ENCODE measurements around the gene TPM2. TPM values are rescaled to one million over a fixed set of nuclear protein-coding genes. Genes with fewer than 3 reads are reported as not detected.

Gene TPM2
- total and polyA plus RNA-seq, 2 experiments from 2014 or later: 645 to 1,591 TPM

- Histone ChIP-seq H3K27me3 (no peaks in the 10 kb centered on the region), H3K27ac (peak overlapping the region; percentile 99), H3K4me3 (peak overlapping the region; percentile 23), H3K36me3 (no peaks in the 10 kb centered on the region), H3K4me1 (ENCODE audit: low read depth) (peaks cover 21% of the 10 kb centered on the region), H3K9me3 (ENCODE audit: low read depth) (no peaks in the 10 kb centered on the region)
- no peak for TF ChIP-seq CTCF (IDR thresholded peaks at IDR 0.05; ENCODE audit: low read depth, low read length)
- peak; percentile 60 to 70 for DNase-seq (ENCODE audit: low read depth in 1 of 2, low spot score in 1 of 2)
Measured at GRCh38 chr9:35656831-35657545, 32.7 kb downstream of the TPM2 start.

- H3K27me3 ChIP-seq: no peaks in the 10 kb centered on the region
- no peaks in the 10 kb centered on the region for H3K9me3 ChIP-seq (ENCODE audit: low read depth)
- no peaks in the 10 kb centered on the region for H3K36me3 ChIP-seq
- DNase-seq (ENCODE audit: low read depth in 1 of 2, low spot score in 1 of 2): no peak
- peaks cover 16% of the 10 kb centered on the region for H3K4me1 ChIP-seq (ENCODE audit: low read depth)
- no peak for TF ChIP-seq CTCF (IDR thresholded peaks at IDR 0.05; ENCODE audit: low read depth, low read length)
- peak overlapping the region; percentile 99 for H3K27ac ChIP-seq
- no peak overlapping the region for H3K4me3 ChIP-seq
Measured at GRCh38 chr9:35656348-35656747, 33.4 kb downstream of the TPM2 start.

- Histone ChIP-seq H3K27me3 (no peaks in the 10 kb centered on the region), H3K4me3 (no peak overlapping the region), H3K27ac (no peak overlapping the region), H3K9me3 (ENCODE audit: low read depth) (no peaks in the 10 kb centered on the region), H3K4me1 (ENCODE audit: low read depth) (peaks cover 3% of the 10 kb centered on the region), H3K36me3 (no peaks in the 10 kb centered on the region)
- TF ChIP-seq CTCF (IDR thresholded peaks at IDR 0.05; ENCODE audit: low read depth, low read length): no peak
- DNase-seq (ENCODE audit: low read depth in 1 of 2, low spot score in 1 of 2): no peak
Measured at GRCh38 chr9:35653611-35654010, 36.1 kb downstream of the TPM2 start.

GRCh38 chr9:35652829-35653209, 36.9 kb downstream of the TPM2 start:
- no peaks in the 10 kb centered on the region for H3K9me3 ChIP-seq (ENCODE audit: low read depth)
- H3K4me3 ChIP-seq: no peak overlapping the region
- TF ChIP-seq CTCF (IDR thresholded peaks at IDR 0.05; ENCODE audit: low read depth, low read length): no peak
- DNase-seq (ENCODE audit: low read depth in 1 of 2, low spot score in 1 of 2): no peak
- peaks cover 3% of the 10 kb centered on the region for H3K4me1 ChIP-seq (ENCODE audit: low read depth)
- no peaks in the 10 kb centered on the region for H3K36me3 ChIP-seq
- no peaks in the 10 kb centered on the region for H3K27me3 ChIP-seq
- H3K27ac ChIP-seq: no peak overlapping the region

- H3K4me3 ChIP-seq: no peak overlapping the region
- TF ChIP-seq CTCF (IDR thresholded peaks at IDR 0.05; ENCODE audit: low read depth, low read length): no peak
- H3K9me3 ChIP-seq (ENCODE audit: low read depth): no peaks in the 10 kb centered on the region
- no peaks in the 10 kb centered on the region for H3K36me3 ChIP-seq
- no peak overlapping the region for H3K27ac ChIP-seq
- H3K27me3 ChIP-seq: no peaks in the 10 kb centered on the region
- H3K4me1 ChIP-seq (ENCODE audit: low read depth): peaks cover 5% of the 10 kb centered on the region
- DNase-seq (ENCODE audit: low read depth in 1 of 2, low spot score in 1 of 2): peak in 1 of 2 donors; percentile 69
Measured at GRCh38 chr9:35651956-35652828, 37.5 kb downstream of the TPM2 start.
